ENCODE measurements around the gene METTL26. TPM values are rescaled to one million over a fixed set of nuclear protein-coding genes. Genes with fewer than 3 reads are reported as not detected.

METTL26 gene
- total RNA-seq, 4 donors from 2014 or later, result 69.6 to 105 (median 79.9) TPM

DNA sequence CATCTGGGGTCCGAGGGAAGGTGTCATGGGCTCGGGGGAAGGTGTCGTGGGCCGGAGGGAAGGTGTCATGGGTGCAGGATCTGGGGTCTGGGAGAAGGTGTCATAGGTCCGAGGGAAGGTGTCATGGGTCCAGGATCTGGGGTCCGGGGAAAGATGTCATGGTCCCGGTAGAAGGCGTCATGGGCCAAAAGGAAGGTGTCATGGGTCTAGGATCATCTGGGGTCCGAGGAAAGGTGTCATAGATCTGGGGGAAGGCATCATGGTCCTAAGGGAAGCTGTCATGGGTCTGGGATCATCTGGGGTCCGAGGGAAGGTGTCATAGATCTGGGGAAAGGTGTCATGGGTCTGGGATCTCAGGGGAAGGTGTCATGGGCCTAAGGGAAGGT, 45.3 kb downstream of the METTL26 start:
- peak overlapping the region; percentile 71 to 92 (median 76) for H3K4me3 ChIP-seq
- H3K36me3 ChIP-seq, result no peaks in the 10 kb centered on the region
- H3K9me3 ChIP-seq, result no peaks in the 10 kb centered on the region
- peak overlapping the region in 3 of 4 donors; percentile 93 to 99 (median 95) for H3K27ac ChIP-seq
- peaks cover 63 to 84% (median 68%) of the 10 kb centered on the region in 3 donors for H3K4me1 ChIP-seq
- no peak for DNase-seq
- TF ChIP-seq, protein P1, sequence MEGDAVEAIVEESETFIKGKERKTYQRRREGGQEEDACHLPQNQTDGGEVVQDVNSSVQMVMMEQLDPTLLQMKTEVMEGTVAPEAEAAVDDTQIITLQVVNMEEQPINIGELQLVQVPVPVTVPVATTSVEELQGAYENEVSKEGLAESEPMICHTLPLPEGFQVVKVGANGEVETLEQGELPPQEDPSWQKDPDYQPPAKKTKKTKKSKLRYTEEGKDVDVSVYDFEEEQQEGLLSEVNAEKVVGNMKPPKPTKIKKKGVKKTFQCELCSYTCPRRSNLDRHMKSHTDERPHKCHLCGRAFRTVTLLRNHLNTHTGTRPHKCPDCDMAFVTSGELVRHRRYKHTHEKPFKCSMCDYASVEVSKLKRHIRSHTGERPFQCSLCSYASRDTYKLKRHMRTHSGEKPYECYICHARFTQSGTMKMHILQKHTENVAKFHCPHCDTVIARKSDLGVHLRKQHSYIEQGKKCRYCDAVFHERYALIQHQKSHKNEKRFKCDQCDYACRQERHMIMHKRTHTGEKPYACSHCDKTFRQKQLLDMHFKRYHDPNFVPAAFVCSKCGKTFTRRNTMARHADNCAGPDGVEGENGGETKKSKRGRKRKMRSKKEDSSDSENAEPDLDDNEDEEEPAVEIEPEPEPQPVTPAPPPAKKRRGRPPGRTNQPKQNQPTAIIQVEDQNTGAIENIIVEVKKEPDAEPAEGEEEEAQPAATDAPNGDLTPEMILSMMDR (IDR thresholded peaks at IDR 0.05), result no peak
- no peak for TF ChIP-seq POLR2A (IDR thresholded peaks at IDR 0.05)
- H3K27me3 ChIP-seq, result no peaks in the 10 kb centered on the region
- intact Hi-C loops (cut with DNase I), result no loop called here
- 41 to 46% methylated on average over 10 of the region's 10 CpGs for WGBS, 2 donors

DNA sequence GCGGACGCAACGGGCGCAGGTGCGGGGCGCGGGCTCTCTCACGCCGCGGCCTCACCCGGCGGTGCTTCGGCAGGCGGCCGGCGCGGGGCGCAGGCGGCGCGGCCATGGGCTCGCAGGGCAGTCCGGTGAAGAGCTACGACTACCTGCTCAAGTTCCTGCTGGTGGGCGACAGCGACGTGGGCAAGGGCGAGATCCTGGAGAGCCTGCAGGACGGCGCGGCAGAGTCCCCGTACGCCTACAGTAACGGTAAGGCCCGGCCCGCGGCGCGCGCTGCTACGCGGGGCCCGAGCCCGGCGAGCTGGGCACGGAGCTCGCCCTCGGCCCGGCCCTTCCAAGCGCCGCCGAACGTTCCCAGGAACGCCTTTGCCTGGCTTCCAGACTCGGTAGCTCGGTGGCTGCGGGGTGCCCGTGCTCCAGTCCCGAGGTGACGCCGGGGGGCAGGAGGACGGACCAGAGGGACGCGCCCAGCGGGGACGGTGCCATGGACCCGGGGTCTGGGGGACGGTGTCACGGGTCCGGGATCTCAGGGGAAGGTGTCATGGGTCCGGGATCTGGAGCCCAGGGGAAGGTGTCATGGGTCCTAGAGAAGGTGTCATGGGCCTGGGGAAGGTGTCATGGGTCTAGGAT, 45.8 kb downstream of the METTL26 start:
- Histone ChIP-seq H3K9me3 (no peaks in the 10 kb centered on the region), H3K36me3 (no peaks in the 10 kb centered on the region), H3K4me3 (peak overlapping the region; percentile 71 to 92 (median 76)), H3K27ac (peak overlapping the region; percentile 93 to 99 (median 96)), H3K27me3 (peaks cover 0 to 4% (median 0%) of the 10 kb centered on the region in 4 donors), H3K4me1 (peaks cover 58 to 84% (median 65%) of the 10 kb centered on the region in 3 donors)
- TF ChIP-seq POLR2A (IDR thresholded peaks at IDR 0.05), result peak in 2 of 4 donors; percentile 34 to 38
- TF ChIP-seq, protein P1 (IDR thresholded peaks at IDR 0.05), result peak in 1 of 6 experiments; percentile 23
- 0% methylated on average over 6 of the region's 71 CpGs; no CpG with 5 or more reads in 1 of the 2 donors for WGBS, 2 donors
- no peak for DNase-seq
- intact Hi-C loops (cut with DNase I), result no loop called here

DNA sequence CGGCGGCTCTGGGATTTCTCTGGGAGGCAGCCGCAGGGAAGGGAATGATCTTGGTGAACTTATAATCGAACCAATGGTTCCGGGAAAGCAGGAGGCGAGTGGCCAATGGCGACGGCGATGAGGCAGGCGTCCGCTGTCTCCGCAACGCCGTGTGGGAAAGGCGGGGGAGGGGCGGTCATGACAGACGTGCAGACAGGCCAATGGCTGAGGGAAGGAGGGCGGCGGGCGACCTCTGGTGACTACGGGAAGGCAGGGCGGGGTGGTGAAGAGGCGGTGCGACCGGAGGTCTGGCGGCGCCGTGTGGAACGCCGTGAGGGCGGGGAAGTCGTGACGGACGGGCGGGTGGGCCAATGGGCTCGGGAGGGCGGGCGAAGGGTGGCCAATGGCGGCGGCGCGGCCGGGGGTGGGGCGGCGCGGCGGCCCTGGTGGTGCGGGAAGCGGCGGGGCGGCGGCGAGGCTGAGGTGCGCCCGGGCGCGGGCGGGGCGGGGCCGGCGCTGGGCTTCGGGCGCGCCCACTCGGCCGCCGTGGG, 46.4 kb downstream of the METTL26 start, which contains the start of gene RAB40C:
RAB40C (plus strand) TSS at position 409 of the 530 bp plus-strand sequence. CDS start 226 bp downstream, outside the sequence.
- H3K9me3 ChIP-seq, result no peaks in the 10 kb centered on the region
- 0% methylated on average over 1 to 4 of the region's 67 CpGs for WGBS, 2 donors
- peak within 1 kb of the TSS; percentile 71 to 92 (median 84) for H3K4me3 ChIP-seq
- intact Hi-C loops (cut with DNase I), result loop anchor here (10.0 kb wide), 1 partner anchor 75 kb away; the partner anchor contains the start of gene RHOT2
- peaks cover 54 to 80% (median 61%) of the 10 kb centered on the region in 3 donors for H3K4me1 ChIP-seq
- no peaks in the 10 kb centered on the region for H3K36me3 ChIP-seq
- H3K27ac ChIP-seq, result peak within 1 kb of the TSS; percentile 95 to 99 (median 98)
- no peak for TF ChIP-seq POLR2A (IDR thresholded peaks at IDR 0.05)
- TF ChIP-seq, protein P1 (IDR thresholded peaks at IDR 0.05), result peak in 1 of 6 experiments; percentile 15
- DNase-seq, result peak; percentile 95
- peaks cover 0 to 6% (median 0%) of the 10 kb centered on the region in 4 donors for H3K27me3 ChIP-seq

DNA sequence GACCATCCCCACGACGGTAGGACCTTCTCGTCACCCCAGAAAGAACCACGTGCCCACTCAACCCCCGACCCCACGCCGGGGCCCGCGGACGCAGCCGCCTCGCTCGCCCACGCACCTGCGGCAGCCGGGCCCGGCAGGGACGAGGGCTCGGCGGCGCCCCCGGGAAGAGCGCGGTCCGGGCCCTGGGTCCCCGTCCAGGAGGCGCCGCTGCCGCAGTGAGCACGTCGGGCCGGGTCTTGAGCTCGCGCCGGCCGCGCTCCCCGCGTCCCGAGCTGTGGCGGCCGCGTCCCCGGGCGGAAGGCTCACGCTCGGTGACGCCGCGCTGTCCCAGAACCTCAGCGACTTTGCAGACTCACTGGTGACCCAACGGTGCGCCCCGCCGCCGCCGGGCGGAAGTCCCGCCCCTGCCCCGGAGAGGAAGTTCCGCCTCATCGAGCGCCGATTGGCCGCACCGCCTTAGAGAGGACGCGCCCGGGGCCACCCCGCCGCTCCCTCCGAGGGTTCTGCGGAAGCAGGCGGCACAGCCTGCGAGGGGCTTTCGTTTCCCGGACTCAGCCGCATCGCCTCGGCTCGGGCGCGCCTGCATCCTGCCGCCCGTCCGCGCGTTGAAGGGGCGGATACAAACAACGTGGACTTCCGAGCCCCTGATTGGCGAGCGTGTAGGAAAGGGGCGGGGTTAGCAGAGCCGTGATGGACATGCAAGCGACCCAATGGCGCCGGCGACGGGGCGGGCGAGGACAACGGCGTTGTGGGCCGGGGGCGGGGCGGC, 47.0 kb downstream of the METTL26 start:
- DNase-seq, result peak; percentile 91
- no peaks in the 10 kb centered on the region for H3K36me3 ChIP-seq
- peak overlapping the region; percentile 95 to 99 (median 98) for H3K27ac ChIP-seq
- peaks cover 49 to 77% (median 56%) of the 10 kb centered on the region in 3 donors for H3K4me1 ChIP-seq
- no peaks in the 10 kb centered on the region for H3K9me3 ChIP-seq
- peak overlapping the region; percentile 71 to 92 (median 80) for H3K4me3 ChIP-seq
- peak in 3 of 4 donors; percentile 61 to 90 (median 90) for TF ChIP-seq POLR2A (IDR thresholded peaks at IDR 0.05)
- TF ChIP-seq, protein P1 (IDR thresholded peaks at IDR 0.05), result peak in 2 of 6 experiments; percentile 7 to 12
- intact Hi-C loops (cut with DNase I), result loop anchor here (10.0 kb wide), 1 partner anchor 76 kb away; the partner anchor contains the start of gene RHOT2
- no CpG with 5 or more reads among the region's 107 CpGs for WGBS, 2 donors
- H3K27me3 ChIP-seq, result peaks cover 0 to 6% (median 0%) of the 10 kb centered on the region in 4 donors
